ENCODE results near the gene CYTIP. TPM values are rescaled to one million over a fixed set of nuclear protein-coding genes. Genes with fewer than 3 reads are reported as not detected.

Gene CYTIP
- total and polyA plus RNA-seq, 2 of the 4 experiments (the other 2 are of a cell fraction), result not detected

GRCh38 chr2:157469726-157470125 is 25.8 kb upstream of the CYTIP start:
- Histone ChIP-seq H4K8ac (ENCODE audit: low read depth in 2 of 2, low read length in 2 of 2) (no peak overlapping the region), H3K4me3 (ENCODE audit: insufficient read depth, low read depth, low read length) (no peak overlapping the region), H4K20me1 (ENCODE audit: insufficient read depth, low read length) (no peaks in the 10 kb centered on the region), H3K27me3 (ENCODE audit: control insufficient read depth, insufficient read depth, low read length) (no peaks in the 10 kb centered on the region), H3K18ac (ENCODE audit: low read depth, low read length) (no peak overlapping the region), H3K4ac (ENCODE audit: low read depth, low read length) (no peak overlapping the region), H4K91ac (ENCODE audit: insufficient read depth, low read depth, low read length) (no peak overlapping the region), H3K79me1 (ENCODE audit: low read depth in 1 of 2, low read length in 2 of 2) (no peaks in the 10 kb centered on the region), H2AFZ (replicated peaks; ENCODE audit: low read length, poor library complexity) (no peak overlapping the region), H3K9ac (ENCODE audit: low read depth, low read length) (no peak overlapping the region), H2BK120ac (ENCODE audit: low read depth, low read length) (no peak overlapping the region), H3K36me3 (ENCODE audit: control insufficient read depth, insufficient read depth, low read length) (no peaks in the 10 kb centered on the region), H2BK20ac (ENCODE audit: low read depth, low read length) (no peak overlapping the region), H3K4me2 (ENCODE audit: low read depth, low read length) (no peak overlapping the region; the same call in 1 of the 2 replicates), H3K27ac (ENCODE audit: insufficient read depth, low read length) (no peak overlapping the region), H2AK9ac (replicated peaks; ENCODE audit: low read depth, low read length, poor library complexity) (no peak overlapping the region), H3K23ac (ENCODE audit: low read depth, low read length) (no peak overlapping the region), H3K4me1 (ENCODE audit: control insufficient read depth, insufficient read depth, low read length) (no peaks in the 10 kb centered on the region; the same call in 1 of the 2 replicates), H3K9me3 (ENCODE audit: control insufficient read depth, insufficient read depth, low read length) (no peaks in the 10 kb centered on the region), H2BK5ac (ENCODE audit: low read depth, low read length, poor library complexity, severe bottlenecking) (peak overlapping the region; percentile 24), H3K9me1 (ENCODE audit: insufficient read depth, low read length) (no peaks in the 10 kb centered on the region), H3K56ac (ENCODE audit: extremely low read depth, insufficient read depth, low read length) (no peak overlapping the region), H3K14ac (replicated peaks; ENCODE audit: low read depth, low read length) (no peak overlapping the region), H2BK15ac (ENCODE audit: low read depth, low read length) (no peak overlapping the region), H2AK5ac (ENCODE audit: low read depth, low read length) (no peak overlapping the region), H4K5ac (ENCODE audit: low read depth, low read length) (no peak overlapping the region)
- WGBS, 2 experiments (ENCODE audit: extremely low coverage in 2 of 2, insufficient read length in 1 of 2), result no CpG with 5 or more reads among the region's 1 CpG
- BruUV-seq (replicated peaks), result no TSS peak
- ChIA-PET POLR2A (ENCODE audit: unreplicated experiment) (no interaction called here), CTCF (no interaction called here)
- intact Hi-C loops (cut with micrococcal nuclease), result no loop called here
- in situ Hi-C loops (cut with MboI; ENCODE audit: low sequenced_read_pairs), result no loop called here
- DNase-seq (no peak), ATAC-seq (ENCODE audit: low read depth) (no peak; the same call in 1 of the 2 replicates)
- dilution Hi-C loops (cut with HindIII; ENCODE audit: low sequenced_read_pairs, unreplicated experiment), result no loop called here
- TF ChIP-seq RAD21 (IDR thresholded peaks at IDR 0.05; ENCODE audit: low read length) (no peak), POLR2A (IDR thresholded peaks at IDR 0.05; ENCODE audit: low read depth, low read length) (no peak), CTCF (conservative IDR thresholded peaks at IDR 0.05; ENCODE audit: low read depth, low read length) (no peak), FOS (IDR thresholded peaks at IDR 0.05; ENCODE audit: low read depth, low read length) (no peak), RCOR1 (IDR thresholded peaks at IDR 0.05; ENCODE audit: insufficient replicate concordance, low read length) (no peak), MAZ (IDR thresholded peaks at IDR 0.05; ENCODE audit: borderline replicate concordance, low read depth, low read length) (no peak), NFE2L2 (IDR thresholded peaks at IDR 0.05; ENCODE audit: low read depth, low read length) (no peak), MXI1 (IDR thresholded peaks at IDR 0.05; ENCODE audit: borderline replicate concordance, low read depth, low read length) (no peak), MAFK (IDR thresholded peaks at IDR 0.05; ENCODE audit: low read depth, low read length) (no peak), SMC3 (IDR thresholded peaks at IDR 0.05; ENCODE audit: low read depth, low read length) (no peak), RFX5 (IDR thresholded peaks at IDR 0.05; ENCODE audit: low read depth, low read length) (no peak), CHD1 (IDR thresholded peaks at IDR 0.05; ENCODE audit: low read depth, low read length) (no peak), USF2 (IDR thresholded peaks at IDR 0.05; ENCODE audit: low read depth, low read length) (no peak)
